HL-60/S4 treated with phorbol 12-myristate 13-acetate at 8.2 ng/mL for 4 days and 3 days (cell line): Measurements from ENCODE around the gene HTRA3.
"Not testable (repeated sequence)": the region's sequence is repeated elsewhere in the genome, so short reads cannot be mapped to it uniquely, and the experiment has no call there.

ENCODE experiments used
- in situ Hi-C: fragments of 300-500 bp; cut with MboI; formaldehyde crosslinking; loops from 2 replicates; pipeline ENCODE4 v1.15.0; 2022; ENCODE audit warnings: low sequenced_read_pairs

Gene HTRA3

DNA sequence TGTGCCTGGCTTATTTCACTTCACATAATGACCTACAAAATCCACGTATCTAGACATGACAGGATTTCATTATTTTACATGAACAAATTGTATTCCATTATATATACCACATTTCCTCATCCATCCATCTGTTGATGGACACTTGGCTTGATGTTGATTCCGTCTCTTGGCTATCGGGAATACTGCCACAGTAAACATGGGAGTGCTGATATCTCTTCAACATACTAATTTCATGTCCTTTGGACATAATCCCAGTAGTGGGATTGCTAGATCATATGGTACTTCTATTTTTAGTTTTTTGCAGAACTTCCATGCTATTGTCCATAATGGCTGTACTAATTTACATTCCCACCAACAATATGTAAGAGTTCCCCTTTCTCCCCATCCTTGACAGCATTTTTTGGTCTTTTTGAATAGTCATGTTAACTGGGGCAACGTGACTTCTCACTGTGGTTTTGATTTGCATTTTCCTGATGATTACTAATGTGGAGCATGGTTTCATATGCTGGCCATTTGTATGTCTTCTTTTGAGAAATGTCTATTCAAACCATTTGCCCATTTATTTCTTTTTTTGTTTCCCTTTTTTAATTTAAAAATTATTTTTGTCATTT lies 68.9 kb downstream of the HTRA3 start:
- in situ Hi-C loops = no loop called here

DNA sequence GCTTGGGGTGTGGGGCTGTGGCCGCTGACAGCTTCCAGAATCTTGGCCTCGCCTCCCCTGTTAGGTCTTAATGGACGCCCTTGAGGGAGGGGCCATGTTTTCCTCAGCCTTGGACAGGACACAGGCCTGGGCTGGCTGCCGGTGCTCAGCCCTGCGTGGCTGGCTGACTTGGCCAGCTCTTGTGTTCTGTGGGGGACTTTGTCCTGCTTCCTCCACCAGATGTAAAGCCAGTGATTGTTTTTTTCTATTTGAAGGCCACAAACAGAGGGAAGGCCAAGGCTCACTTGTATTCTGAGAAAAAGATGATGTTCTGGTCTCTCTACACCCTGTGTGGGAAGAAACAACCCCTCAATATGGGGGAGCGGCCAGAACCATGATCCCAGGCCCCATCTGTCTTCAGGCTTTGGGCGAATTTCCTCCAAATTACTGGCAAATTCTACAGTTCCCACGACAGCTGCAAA lies 71.3 kb downstream of the HTRA3 start:
- in situ Hi-C loops = no loop called here

DNA sequence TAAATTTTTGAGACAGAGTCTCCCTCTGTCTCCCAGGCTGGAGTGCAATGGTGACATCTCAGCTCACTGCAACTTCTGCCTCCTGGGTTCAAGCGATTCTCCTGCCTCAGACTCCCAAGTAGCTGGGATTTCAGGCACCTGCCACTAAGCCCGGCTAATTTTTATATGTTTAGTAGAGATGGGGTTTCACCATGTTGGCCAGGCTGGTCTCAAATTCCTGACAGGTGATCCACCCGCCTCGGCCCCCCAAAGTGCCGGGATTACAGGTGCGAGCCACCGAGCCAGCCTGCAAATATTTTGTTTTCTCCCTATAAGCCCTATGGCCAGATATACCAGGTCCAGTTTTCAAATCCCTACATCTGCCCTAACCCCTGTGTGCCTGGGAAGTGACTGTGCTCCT lies 71.7 kb downstream of the HTRA3 start:
- in situ Hi-C loops = not testable (repeated sequence)

DNA sequence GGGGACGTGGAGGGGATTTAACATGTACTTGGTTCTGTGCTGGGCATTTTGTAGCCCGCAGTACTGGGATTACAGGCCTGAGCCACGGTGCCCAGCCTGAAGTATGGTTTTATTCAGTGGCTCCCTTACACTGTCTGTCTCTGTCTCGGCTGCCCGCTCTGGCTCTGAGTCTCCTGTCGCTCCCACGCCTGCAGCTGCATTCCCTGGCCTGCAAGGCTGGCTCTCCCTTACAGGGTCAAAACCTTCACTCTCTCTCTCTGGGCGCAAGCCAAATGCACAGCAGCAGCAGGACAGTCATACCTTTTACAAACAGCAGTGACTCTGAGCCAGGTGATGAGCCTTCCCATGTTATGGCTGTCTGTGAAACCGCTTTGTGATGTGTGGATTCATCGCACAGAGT lies 72.1 kb downstream of the HTRA3 start:
- in situ Hi-C loops = no loop called here

DNA sequence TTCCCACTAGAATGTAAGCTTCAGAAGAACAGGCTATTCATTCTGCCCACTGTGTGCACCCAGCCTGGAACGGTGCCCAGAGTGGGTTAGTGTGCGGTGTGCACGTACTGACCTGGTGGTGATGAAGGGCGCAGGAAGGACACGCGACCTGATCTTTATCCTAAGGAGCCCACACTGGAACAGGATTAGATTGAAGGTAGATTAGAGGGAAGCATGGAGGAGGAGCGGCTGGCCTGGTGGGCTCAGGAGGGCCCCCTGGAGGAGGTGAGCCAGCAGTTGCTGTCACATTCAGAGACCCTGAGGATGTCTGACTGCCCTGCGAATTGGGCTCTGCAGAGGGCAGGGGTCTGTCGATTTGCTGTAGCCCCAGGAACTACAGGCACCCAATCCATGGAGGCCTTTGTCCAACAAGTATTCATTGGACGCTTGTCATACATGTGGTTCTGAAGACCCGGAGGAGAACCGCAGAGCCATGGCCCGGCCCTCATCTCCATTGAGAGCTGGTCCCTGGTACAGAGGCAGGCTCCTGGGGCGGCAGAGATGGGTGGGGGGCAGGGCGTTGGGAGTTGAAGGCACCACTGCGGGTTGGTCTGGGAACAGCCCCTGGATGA lies 73.2 kb downstream of the HTRA3 start:
- in situ Hi-C loops = no loop called here

DNA sequence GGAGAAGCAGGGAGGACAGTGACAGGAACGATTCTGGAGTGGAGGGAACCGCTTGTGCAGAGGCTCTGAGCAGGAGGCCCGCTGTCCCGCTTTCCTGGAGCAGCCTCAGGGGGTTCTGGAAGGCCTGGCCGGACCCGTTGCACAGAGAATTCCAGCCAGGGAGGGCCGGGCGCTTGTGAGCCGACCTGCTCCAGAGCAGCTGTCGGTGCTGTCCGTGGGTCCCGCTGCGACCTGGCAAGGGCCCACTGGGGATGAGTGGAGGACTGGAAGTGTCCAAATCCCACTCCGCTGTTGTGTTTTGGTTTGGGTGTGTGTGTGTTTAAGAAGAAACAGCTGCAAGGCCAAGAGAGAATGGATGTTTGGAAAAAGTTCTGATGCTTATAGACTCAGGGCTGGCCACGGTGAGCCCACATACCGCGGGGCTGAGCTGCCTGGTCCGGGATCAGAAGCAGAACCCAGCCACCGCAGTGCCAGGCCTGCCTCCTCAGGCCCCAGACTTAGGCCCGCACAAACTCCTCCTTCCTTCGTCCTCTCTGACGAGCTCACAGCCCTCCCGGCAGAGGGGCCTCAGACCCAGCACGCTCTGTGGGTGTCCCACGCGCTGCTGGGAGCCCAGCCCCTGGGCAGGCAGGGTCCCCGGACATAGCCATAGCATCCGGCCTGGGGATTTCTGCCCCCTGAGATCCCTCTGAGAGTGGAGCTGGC lies 73.9 kb downstream of the HTRA3 start:
- in situ Hi-C loops = no loop called here

DNA sequence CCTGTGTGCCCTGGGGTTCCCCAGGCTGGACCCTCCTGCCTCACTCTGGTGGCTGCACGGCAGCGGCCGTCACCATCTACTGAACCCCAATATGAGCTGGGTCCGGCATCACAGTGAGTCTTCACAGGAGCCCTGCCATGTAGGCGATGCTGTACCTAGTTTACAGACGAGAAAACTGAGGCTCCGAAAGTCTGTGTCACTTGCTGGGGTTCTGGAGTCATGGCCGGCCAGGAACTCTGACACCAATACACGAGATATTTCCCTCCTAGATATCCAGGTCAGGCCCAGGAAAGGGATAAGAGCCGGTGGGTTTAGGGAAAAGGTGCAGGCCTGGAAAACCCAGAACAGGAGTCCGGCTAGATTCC lies 74.4 kb downstream of the HTRA3 start:
- in situ Hi-C loops = no loop called here

DNA sequence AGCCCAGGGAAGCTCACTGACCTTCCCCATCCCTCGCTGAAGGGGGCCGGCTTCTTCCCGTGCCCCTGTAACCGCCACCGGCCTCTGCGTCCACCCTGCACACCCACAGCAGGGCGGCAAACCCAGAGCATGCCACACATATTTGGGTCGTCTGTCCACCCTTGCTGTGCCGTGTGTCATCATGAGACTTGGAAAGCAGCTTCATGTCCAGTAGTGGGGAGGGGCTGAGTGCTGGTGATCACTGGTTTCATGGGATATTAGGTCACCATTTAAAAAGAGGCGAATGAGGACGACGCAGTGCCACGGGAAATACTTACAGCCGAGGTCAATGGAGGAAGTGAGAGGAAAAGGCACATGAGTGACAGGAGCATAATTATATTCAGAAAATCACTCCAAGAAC lies 74.8 kb downstream of the HTRA3 start:
- in situ Hi-C loops = no loop called here

DNA sequence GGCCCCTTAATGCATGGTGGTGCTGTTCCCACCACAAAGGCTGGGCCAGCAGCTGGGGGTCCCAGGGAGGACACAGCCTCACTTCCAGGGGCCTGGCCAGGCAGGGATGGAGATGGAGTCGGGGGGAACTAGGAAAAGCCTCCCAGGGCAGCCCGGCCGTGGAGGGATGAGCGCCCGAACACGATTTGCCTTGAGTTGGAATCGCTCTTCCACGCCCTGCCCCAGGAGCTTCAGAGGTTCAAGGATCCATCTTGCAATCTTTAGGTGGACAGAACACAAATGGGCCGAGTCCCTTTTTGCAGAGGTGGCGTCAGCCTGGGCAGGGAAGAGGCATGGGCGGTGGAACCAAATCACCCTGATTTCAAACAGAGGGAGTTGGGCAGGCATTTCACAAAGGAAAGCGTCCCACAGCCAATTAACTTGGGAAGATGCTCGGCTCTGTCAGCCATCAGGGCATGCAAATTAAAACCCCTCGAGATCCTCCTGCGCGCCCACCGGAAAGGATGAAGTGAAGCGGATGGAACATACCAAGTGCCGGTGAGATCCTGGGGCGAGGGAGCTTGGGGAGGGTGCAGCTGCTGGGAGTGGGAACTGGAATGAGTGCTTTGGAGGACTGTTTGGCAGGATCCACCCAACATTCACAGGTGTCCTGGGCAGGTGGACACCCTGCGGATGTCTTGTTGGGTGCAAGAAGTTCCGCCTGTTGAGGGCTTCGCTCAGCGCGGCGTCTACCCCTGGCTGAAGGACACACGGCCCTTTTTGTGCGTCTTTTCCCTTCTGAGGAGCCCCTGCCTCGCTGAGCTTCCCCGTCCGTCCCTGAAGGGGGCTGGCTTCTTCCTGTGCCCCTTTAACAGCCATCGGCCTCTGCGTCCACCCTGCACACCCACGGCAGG lies 75.7 kb downstream of the HTRA3 start:
- in situ Hi-C loops = no loop called here

DNA sequence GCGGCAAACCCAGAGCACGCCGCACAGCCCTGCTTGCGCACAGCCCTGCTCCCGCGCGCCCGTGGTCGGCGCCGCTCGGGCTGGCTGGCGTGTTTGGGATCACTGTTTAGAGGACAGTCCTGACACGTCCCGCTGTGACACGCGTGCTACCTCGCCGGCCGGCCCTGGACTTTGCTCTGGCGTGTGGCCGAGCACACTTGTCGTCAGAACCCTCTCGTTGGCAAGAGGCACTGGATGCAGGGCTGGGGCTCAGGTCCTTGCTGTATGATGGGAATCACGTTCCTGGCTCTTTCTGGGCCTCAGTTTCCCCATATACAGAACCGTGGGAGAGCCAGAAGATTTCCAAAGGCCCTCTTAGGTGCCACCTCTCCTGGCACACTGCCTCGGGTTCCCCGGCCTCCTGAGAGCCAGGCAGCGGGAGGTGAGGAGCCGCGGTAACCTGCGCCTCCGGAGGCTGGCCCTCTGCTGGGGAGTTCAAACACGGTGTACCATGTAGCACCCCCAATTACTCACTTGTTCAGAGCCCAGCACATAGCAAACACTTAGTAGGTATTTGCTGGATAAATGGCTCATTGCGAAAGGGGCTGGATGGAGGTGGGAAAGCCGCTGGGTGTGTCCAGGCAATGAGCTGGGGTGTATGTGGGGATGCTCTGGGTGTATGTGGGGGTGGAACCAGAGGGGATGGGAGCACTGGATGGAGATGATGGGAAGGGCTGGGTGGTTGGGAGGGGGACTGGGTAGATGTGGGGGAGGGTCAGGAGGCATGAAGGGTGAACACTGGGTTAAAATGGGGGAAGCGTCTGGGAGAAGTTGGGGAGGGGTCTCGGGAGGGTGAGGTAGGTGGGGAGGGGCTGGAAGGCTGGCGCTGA lies 76.6 kb downstream of the HTRA3 start:
- in situ Hi-C loops = no loop called here

DNA sequence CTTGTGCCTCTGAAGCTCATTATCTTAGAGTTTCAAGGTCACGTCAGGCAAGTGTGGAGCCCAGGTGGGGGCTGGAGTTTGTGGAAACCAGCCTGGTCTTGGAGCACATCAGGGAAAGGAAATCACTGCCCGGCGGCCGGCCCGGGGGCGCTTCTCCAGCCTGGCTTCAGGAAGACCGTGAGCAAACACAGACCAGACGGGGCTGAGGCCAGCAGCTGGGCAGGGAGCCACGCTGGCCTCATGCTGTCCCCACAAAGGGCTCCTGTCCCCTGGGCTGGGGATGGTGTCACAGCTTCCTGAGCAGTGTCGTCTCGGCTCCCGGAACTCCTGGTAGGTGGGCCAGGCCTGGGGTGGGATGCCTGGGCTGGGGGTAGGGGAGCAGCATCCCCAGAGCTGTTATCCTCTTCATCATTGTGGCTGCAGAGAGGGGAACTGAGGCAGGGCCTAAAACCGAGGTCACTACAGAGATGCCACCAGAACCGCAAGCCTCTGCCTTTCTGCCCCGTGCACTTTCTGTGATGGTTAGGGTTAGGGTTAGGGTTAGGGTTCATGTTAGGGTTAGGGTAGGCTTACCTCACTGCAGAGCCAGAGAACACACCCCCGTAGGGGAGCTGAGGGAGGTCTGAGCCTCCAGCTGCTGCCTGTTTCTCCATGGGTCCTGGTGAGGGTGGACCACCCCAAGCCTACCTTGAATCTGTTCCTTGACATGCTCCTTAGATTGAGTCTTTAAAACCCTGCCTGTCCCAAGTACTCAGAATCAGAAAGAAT lies 77.5 kb downstream of the HTRA3 start:
- in situ Hi-C loops = no loop called here

DNA sequence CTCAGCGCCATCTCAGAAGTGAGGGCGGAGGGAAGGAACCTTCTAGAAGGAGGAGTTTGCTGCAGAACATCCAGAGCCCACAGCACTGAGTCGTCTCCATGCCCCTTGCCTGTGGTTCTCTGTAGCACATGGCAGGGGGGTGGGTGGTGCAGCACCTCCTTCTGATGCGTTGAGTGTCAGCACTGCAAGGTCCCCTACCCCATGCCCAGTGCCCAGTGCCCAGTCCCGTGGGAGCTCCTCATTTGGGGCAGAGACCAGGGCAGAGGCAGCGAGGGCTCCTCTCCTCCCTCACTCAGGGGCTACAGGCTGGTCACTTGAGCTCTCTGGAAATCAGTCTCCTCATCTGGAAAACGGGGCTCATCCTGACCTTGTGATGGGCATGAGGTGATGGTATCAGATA lies 78.1 kb downstream of the HTRA3 start:
- in situ Hi-C loops = no loop called here

DNA sequence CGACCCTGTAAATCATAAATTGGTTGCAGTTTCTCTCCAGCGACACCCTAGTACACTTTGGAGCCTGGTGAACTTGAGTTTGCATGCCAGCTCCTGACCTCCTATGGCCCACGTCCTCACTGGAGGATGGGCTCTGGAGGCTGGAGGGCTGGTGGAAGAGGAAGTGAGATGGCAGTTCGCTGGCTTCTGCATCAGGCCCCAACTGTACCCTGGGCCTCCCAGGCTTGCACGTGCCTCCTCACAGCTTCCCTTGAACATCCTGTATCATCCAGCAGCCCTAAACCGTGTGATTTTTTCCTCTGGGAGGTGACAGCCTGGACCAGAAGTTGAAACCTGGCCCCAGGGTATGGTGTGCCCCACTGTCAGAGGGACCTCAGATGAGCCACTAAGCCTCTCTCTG lies 78.5 kb downstream of the HTRA3 start:
- in situ Hi-C loops = no loop called here

DNA sequence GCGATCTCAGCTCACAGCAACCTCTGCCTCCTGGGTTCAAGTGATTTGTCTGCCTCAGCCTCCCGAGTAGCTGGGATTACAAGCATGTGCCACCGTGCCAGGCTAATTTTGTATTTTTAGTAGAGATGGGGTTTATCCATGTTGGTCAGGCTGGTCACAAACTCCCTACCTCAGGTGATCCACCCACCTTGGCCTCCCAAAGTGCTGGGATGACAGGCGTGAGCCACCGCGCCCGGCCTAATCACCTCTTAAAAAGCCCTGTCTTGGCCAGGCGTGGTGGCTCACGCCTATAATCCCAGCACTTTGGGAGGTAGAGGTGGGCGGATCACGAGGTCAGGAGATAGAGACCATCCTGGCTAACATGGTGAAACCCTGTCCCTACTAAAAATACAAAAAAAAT lies 79.7 kb downstream of the HTRA3 start:
- in situ Hi-C loops = not testable (repeated sequence)

DNA sequence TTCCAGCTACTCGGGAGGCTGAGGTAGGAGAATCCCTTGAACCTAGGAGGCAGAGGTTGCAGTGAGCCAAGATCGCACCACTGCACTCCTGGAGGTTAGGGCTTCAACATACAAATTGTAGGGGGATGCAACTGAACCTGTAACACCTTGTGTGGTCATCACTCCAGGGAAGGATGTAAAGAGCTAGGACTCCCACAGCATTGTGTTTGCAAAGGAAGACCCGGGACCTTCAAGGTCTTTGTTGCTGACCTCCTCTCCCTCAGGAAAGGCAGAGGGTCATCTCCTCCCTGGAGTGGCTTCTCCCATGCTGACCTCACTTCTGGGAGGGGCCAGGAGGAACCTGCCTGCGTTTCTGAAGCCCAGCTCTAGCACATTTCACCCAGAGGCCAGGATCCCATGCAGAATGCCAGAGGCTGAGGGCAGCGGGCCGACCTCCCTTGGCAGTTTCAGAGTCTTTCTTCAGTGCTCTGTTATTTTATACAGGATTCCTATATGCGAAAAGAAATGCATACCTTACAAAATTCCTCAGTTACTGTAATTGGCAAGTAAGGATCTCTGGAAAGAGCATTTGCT lies 80.2 kb downstream of the HTRA3 start:
- in situ Hi-C loops = no loop called here

DNA sequence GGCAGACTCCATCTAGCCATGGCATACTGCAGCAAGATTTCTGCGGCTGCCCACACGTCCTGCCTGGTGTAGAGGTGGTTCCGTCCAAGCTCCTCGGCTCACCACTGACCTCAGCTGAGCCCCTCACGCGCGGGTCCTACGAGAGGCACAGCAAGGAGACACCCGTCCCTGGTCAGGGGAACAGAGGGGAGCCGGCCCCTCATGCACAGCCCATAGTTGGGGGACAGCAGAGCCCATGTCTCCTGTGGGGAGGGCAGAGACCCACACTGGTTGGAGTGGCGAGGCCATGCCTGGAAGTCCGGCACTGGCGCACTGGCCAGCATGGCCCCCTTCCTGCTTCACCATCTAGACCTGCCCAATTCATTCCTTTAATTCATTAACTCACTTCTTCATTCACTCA lies 80.8 kb downstream of the HTRA3 start:
- in situ Hi-C loops = no loop called here

DNA sequence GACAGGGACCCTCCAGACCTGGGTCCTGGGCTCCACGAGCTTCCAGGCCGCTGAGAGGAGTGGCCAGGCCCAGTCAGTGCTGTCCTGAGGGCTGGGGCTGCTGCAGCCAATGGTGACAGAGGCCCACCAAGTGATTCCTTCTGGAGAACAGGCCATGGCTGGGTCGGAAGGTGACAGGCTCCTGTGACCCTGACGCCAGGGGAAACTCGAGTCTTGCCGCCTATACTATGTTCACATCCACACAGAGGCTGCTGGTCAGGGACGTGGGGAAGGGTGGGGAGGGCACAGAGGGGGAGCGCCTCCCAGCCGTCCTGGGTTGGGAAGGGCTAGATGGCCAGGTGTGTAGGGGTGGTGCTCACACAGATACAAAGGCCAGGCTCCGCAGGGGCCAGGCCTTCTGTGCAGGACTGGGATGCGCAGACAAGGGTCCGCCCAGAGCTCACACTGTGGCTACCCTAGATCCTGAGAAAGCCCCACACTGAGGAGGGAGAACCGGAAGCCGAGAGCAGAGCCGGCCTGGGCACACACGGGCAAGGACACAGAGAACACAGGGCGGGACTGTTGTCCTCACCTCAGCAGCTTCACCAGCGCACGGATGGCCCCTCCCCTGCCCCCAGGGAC lies 81.4 kb downstream of the HTRA3 start:
- in situ Hi-C loops = no loop called here

DNA sequence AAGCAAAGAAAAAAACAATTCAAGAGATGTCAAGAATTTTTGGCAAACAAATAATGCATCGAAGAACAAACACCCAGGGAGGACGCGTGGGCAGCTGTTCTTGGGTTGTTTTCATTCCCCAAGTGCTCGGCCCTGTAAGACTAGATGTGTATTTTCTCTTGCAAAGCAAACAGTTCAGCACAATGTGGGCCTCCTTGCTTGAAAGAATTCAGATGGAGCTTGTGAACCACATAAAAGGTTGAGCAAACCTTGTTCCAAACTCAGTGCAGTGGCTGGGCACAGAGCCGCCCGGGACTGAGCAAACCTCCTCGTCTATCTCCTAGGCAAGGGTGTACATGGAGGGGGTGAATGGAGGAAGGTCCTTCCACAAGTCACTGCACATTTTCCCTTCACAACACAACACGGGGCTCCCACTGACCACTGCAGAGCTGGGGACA lies 82.4 kb downstream of the HTRA3 start:
- in situ Hi-C loops = no loop called here
